ENCODE data around the gene SND1. TPM values are rescaled to one million over a fixed set of nuclear protein-coding genes. Genes with fewer than 3 reads are reported as not detected.

Gene SND1
- polyA plus RNA-seq, 1 donor = 144 TPM

GRCh38 chr7:127983804-127984332 is 331.9 kb downstream of the SND1 start:
- DNase-seq = no peak
- WGBS (ENCODE audit: insufficient coverage, low lambda C conversion rate) = 80% methylated on average over 1 of the region's 5 CpGs
- H3K4me1 ChIP-seq (ENCODE audit: control insufficient read depth, insufficient read depth, low read length) = peaks cover 4% of the 10 kb centered on the region
- no peaks in the 10 kb centered on the region for H3K27me3 ChIP-seq (ENCODE audit: control insufficient read depth, insufficient read depth, low read length)
- H3K9me3 ChIP-seq (ENCODE audit: control insufficient read depth, low read depth, low read length) = peaks cover 4% of the 10 kb centered on the region
- no peak overlapping the region for H3K27ac ChIP-seq (ENCODE audit: low read length)
- no peaks in the 10 kb centered on the region for H3K36me3 ChIP-seq (ENCODE audit: control insufficient read depth, insufficient read depth, low read length)
- no peak overlapping the region for H3K4me3 ChIP-seq (ENCODE audit: low read length)

- Histone ChIP-seq H3K36me3 (ENCODE audit: control insufficient read depth, insufficient read depth, low read length) (peaks cover 11% of the 10 kb centered on the region), H3K27ac (ENCODE audit: low read length) (no peak overlapping the region), H3K9me3 (ENCODE audit: control insufficient read depth, low read depth, low read length) (no peaks in the 10 kb centered on the region), H3K4me1 (ENCODE audit: control insufficient read depth, insufficient read depth, low read length) (peaks cover 4% of the 10 kb centered on the region), H3K27me3 (ENCODE audit: control insufficient read depth, insufficient read depth, low read length) (no peaks in the 10 kb centered on the region), H3K4me3 (ENCODE audit: low read length) (no peak overlapping the region)
- 17% methylated on average over 2 of the region's 4 CpGs for WGBS (ENCODE audit: insufficient coverage, low lambda C conversion rate)
- DNase-seq = peak in 1 of 2 donors; percentile 30
Observed at GRCh38 chr7:127986581-127987521, 334.9 kb downstream of the SND1 start.

GRCh38 chr7:127988751-127989150 is 336.8 kb downstream of the SND1 start:
- Histone ChIP-seq H3K36me3 (ENCODE audit: control insufficient read depth, insufficient read depth, low read length) (peaks cover 21% of the 10 kb centered on the region), H3K27me3 (ENCODE audit: control insufficient read depth, insufficient read depth, low read length) (no peaks in the 10 kb centered on the region), H3K9me3 (ENCODE audit: control insufficient read depth, low read depth, low read length) (no peaks in the 10 kb centered on the region), H3K27ac (ENCODE audit: low read length) (no peak overlapping the region), H3K4me3 (ENCODE audit: low read length) (no peak overlapping the region), H3K4me1 (ENCODE audit: control insufficient read depth, insufficient read depth, low read length) (peaks cover 4% of the 10 kb centered on the region)
- WGBS (ENCODE audit: insufficient coverage, low lambda C conversion rate) = no CpG with 5 or more reads among the region's 1 CpG
- no peak for DNase-seq

GRCh38 chr7:127993317-127993716 is 341.3 kb downstream of the SND1 start:
- 100% methylated on average over 1 of the region's 6 CpGs for WGBS (ENCODE audit: insufficient coverage, low lambda C conversion rate)
- no peak for DNase-seq

GRCh38 chr7:127993987-127994386 is 342.0 kb downstream of the SND1 start:
- DNase-seq = no peak
- Histone ChIP-seq H3K27me3 (ENCODE audit: control insufficient read depth, insufficient read depth, low read length) (no peaks in the 10 kb centered on the region), H3K4me3 (ENCODE audit: low read length) (no peak overlapping the region), H3K27ac (ENCODE audit: low read length) (no peak overlapping the region), H3K4me1 (ENCODE audit: control insufficient read depth, insufficient read depth, low read length) (no peaks in the 10 kb centered on the region), H3K9me3 (ENCODE audit: control insufficient read depth, low read depth, low read length) (no peaks in the 10 kb centered on the region), H3K36me3 (ENCODE audit: control insufficient read depth, insufficient read depth, low read length) (peaks cover 29% of the 10 kb centered on the region)
- 93% methylated on average over 3 of the region's 5 CpGs for WGBS (ENCODE audit: insufficient coverage, low lambda C conversion rate)

More at GRCh38 chr7:127993317-127993716, 341.3 kb downstream of the SND1 start:
- Histone ChIP-seq H3K36me3 (ENCODE audit: control insufficient read depth, insufficient read depth, low read length) (peaks cover 29% of the 10 kb centered on the region), H3K4me3 (ENCODE audit: low read length) (no peak overlapping the region), H3K4me1 (ENCODE audit: control insufficient read depth, insufficient read depth, low read length) (no peaks in the 10 kb centered on the region), H3K27me3 (ENCODE audit: control insufficient read depth, insufficient read depth, low read length) (no peaks in the 10 kb centered on the region), H3K9me3 (ENCODE audit: control insufficient read depth, low read depth, low read length) (no peaks in the 10 kb centered on the region), H3K27ac (ENCODE audit: low read length) (no peak overlapping the region)

GRCh38 chr7:127995156-127995880 is 343.3 kb downstream of the SND1 start:
- H3K4me3 ChIP-seq (ENCODE audit: low read length) = no peak overlapping the region
- H3K27me3 ChIP-seq (ENCODE audit: control insufficient read depth, insufficient read depth, low read length) = no peaks in the 10 kb centered on the region
- H3K36me3 ChIP-seq (ENCODE audit: control insufficient read depth, insufficient read depth, low read length) = peaks cover 29% of the 10 kb centered on the region
- no peak for DNase-seq
- WGBS (ENCODE audit: insufficient coverage, low lambda C conversion rate) = no CpG with 5 or more reads among the region's 3 CpGs
- no peaks in the 10 kb centered on the region for H3K9me3 ChIP-seq (ENCODE audit: control insufficient read depth, low read depth, low read length)
- H3K27ac ChIP-seq (ENCODE audit: low read length) = no peak overlapping the region
- H3K4me1 ChIP-seq (ENCODE audit: control insufficient read depth, insufficient read depth, low read length) = peaks cover 7% of the 10 kb centered on the region

- Histone ChIP-seq H3K4me3 (ENCODE audit: low read length) (no peak overlapping the region), H3K27ac (ENCODE audit: low read length) (no peak overlapping the region), H3K36me3 (ENCODE audit: control insufficient read depth, insufficient read depth, low read length) (peaks cover 25% of the 10 kb centered on the region), H3K4me1 (ENCODE audit: control insufficient read depth, insufficient read depth, low read length) (peaks cover 10% of the 10 kb centered on the region), H3K9me3 (ENCODE audit: control insufficient read depth, low read depth, low read length) (no peaks in the 10 kb centered on the region), H3K27me3 (ENCODE audit: control insufficient read depth, insufficient read depth, low read length) (no peaks in the 10 kb centered on the region)
- no peak for DNase-seq
- whole genome bisulfite sequencing (ENCODE audit: insufficient coverage, low lambda C conversion rate) = 44% methylated on average over 3 of the region's 3 CpGs
Observed at GRCh38 chr7:127995881-127996215, 343.9 kb downstream of the SND1 start.

GRCh38 chr7:127996253-127997071 is 344.5 kb downstream of the SND1 start:
- H3K9me3 ChIP-seq (ENCODE audit: control insufficient read depth, low read depth, low read length) = no peaks in the 10 kb centered on the region
- H3K4me3 ChIP-seq (ENCODE audit: low read length) = no peak overlapping the region
- H3K27me3 ChIP-seq (ENCODE audit: control insufficient read depth, insufficient read depth, low read length) = no peaks in the 10 kb centered on the region
- WGBS (ENCODE audit: insufficient coverage, low lambda C conversion rate) = no CpG with 5 or more reads among the region's 11 CpGs
- no peak overlapping the region for H3K27ac ChIP-seq (ENCODE audit: low read length)
- peaks cover 19% of the 10 kb centered on the region for H3K36me3 ChIP-seq (ENCODE audit: control insufficient read depth, insufficient read depth, low read length)
- no peak for DNase-seq
- peaks cover 10% of the 10 kb centered on the region for H3K4me1 ChIP-seq (ENCODE audit: control insufficient read depth, insufficient read depth, low read length)

- Histone ChIP-seq H3K4me1 (ENCODE audit: control insufficient read depth, insufficient read depth, low read length) (peaks cover 10% of the 10 kb centered on the region), H3K9me3 (ENCODE audit: control insufficient read depth, low read depth, low read length) (no peaks in the 10 kb centered on the region), H3K27me3 (ENCODE audit: control insufficient read depth, insufficient read depth, low read length) (no peaks in the 10 kb centered on the region), H3K4me3 (ENCODE audit: low read length) (no peak overlapping the region), H3K27ac (ENCODE audit: low read length) (no peak overlapping the region), H3K36me3 (ENCODE audit: control insufficient read depth, insufficient read depth, low read length) (peaks cover 13% of the 10 kb centered on the region)
- DNase-seq = no peak
- 54% methylated on average over 3 of the region's 4 CpGs for WGBS (ENCODE audit: insufficient coverage, low lambda C conversion rate)
Observed at GRCh38 chr7:127997226-127997922, 345.4 kb downstream of the SND1 start.

Measured in large intestine (tissue), 3 donors.